ENCODE measurements around the gene ST3GAL4.

GRCh38 chr11:126344141-126345080, 11.1 kb upstream of the ST3GAL4 start:
- TF ChIP-seq CTCF (IDR thresholded peaks at IDR 0.05) = no peak
- no peak for TF ChIP-seq EZH2 (IDR thresholded peaks at IDR 0.05; ENCODE audit: borderline replicate concordance, insufficient read depth, low read depth, low read length, poor library complexity, severe bottlenecking)
